Stimulated activated CD4-positive, alpha-beta T cell treated with anti-CD3 and anti-CD28 coated beads, Interleukin-2, amount 100 ng/mL, for 48 hours (primary cell): ENCODE measurements around the gene BBLN.
"Not testable (repeated sequence)": the region's sequence is repeated elsewhere in the genome, so short reads cannot be mapped to it uniquely, and the experiment has no call there.

Experiments
- DNase-seq, 2 donors: peaks; one replicate each; pipeline ENCODE4 v3.0.0-alpha.2; 2020

The BBLN gene

DNA sequence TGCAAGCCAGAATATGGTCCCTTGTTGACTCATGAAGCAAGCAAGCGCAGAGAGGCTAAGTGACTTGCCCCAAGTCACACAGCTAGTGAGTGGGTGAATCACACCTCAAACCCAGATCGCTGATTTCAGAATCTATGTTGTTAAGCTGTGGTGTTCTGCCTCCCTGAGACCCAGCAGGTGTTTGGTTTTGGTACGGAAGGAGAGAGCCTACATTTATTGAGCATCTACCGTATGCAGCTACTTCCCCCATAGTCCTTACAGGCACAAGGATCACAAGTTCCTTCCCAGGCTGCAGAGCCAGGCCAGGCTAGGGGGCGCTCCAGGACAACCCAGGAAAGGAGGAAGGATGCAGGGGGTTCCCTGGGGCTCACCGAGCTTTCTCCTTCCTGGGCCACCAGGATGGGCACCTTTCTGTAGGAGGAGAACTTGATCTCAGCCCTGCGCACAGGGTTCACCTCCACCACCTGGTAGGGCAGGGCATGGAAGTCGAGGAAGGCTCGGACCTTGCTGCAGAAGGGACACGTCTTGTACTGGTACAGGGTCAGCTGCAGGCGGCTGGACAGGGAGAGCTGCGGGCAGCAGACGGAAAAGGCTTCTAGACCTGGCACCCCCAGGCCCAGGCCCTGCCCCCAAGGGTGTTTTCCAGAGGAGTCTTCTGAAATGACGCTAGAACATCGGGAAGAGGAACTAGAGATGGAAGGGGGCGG is 35.0 kb upstream of the BBLN start:
- peak in 1 of 2 donors; percentile 44 for DNase-seq

GRCh38 chr9:128125580-128126354 is 34.3 kb upstream of the BBLN start:
- DNase-seq: no peak

- peak; percentile 71 to 73 for DNase-seq
These were observed 32.5 kb upstream of the BBLN start, which contains the start of gene PTGES2 for GRCh38 chr9:128127568-128127989. PTGES2 (minus strand) TSS chr9:128127729; CDS start chr9:128127717, 12 bp downstream.

DNA sequence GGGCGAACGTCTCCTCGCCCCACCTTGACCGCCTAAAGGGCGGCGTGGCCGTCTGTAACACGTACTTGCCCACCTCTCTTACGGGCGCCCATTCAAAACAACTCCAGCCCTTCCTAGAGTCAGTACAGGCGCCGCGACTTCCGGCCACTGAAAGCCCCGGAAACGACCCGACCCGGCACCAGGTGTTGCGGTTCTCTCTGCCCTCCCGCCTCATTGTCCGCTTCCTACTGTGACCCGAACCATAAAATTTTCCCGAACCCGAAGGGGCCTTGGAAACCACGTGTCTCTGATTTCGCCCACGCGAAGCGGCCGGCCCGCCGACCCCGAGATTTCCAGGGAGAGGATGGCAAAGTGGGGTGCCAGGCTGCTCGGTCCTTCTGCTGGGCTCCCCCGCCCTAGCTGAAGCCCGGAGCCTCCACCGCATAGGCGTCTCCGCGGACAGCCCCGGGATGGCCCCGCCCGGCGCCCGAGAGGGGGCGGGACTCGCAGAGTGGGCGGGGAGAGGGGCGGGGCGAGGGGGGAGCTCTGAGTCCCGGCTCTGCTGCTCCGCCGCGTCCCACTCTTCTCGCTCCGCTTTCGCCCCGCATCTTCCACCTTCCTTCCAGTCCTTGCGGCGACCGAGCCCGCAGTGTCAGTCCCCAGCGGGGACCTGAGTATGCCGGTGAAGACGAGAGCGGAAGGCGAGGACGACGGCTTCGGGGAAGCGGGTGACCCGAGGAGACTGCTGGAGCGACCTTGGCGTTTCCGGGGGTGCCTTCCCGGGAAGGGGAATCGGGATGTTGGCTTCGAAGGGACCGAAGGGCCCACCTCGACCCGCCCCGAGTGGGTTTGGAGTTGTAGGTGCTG is 31.9 kb upstream of the BBLN start:
- DNase-seq: peak; percentile 71 to 79

DNA sequence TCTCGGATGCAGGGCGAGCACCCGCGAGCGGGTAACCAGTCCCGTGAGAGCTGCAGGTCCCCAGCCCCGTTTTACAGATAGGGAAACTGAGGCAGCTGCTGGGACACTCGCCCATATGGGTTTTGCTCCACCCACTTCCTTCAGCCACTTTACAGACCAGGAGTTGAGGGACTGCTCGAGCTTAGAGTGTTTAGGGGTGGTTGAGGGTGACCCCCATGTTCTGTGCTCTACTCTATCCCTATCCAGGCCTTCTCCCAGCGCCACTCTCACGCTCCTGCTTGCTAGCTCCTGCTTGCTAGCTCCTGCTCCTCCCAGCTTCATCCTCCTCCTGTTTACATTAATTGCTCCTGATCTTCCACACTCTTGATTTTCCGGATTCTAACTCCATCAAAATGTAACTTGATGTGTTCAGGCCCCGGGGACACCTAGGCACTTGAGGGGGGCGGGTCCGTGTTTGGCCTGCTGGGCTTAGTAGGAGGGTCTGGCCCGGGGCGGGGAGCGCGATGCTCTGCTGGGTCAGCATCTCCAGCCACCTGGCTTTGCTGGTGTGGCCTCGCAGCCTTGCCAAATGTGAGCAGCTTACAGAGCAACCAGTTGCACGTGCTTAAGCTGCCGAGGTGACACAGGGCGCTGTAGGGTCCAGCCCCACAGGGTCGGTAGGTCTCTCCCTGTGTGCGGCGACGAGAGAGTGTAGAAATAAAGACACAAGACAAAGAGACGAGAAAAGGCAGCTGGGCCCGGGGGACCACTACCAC is 31.1 kb upstream of the BBLN start:
- DNase-seq: no peak

GRCh38 chr9:128129976-128130590 is 30.0 kb upstream of the BBLN start:
- DNase-seq: peak; percentile 43 to 48

GRCh38 chr9:128130651-128131050 is 29.4 kb upstream of the BBLN start:
- DNase-seq: not testable (repeated sequence)

DNA sequence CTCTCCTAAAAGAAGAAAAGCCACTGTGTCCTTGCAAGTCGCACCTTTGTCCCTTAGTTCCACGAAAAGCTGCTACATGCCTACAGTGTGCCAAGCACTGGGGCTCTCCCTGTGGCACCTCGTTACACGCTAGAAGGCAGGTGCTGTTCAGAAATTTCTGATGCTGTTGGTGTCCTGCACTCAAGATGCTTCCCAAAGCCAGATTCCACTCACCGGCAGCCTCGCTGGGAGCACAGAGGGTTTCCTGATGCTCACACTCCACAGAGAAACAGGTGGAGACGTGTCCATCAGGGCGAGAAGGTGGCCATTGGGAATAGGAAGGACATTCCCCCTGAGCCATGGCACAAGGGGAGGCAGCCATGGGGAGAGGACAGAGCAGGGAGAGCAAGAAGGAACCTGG is 28.7 kb upstream of the BBLN start:
- DNase-seq: not testable (repeated sequence)

- DNase-seq: not testable (repeated sequence)
These were observed 27.9 kb upstream of the BBLN start for GRCh38 chr9:128132139-128132538.

DNA sequence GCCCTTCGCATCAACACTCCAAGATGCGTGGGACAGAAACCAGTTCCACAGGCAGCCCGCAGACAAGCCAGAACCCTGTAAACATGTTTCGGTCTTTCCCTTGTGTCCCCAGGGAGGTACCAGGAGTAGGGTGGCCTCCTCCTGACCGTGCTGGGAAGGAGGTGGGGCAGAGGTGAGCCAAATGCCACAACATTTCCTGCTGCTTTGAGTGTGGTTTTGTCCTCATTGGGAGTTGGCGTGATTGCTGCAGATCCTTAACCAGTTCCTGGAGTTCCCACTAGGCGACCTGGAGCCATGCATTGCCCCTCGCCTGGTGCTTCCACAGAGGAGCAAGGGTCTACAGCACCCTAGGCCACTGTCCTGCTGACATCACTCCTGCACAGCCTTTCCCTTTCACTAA is 24.5 kb upstream of the BBLN start:
- DNase-seq: not testable (repeated sequence)

DNA sequence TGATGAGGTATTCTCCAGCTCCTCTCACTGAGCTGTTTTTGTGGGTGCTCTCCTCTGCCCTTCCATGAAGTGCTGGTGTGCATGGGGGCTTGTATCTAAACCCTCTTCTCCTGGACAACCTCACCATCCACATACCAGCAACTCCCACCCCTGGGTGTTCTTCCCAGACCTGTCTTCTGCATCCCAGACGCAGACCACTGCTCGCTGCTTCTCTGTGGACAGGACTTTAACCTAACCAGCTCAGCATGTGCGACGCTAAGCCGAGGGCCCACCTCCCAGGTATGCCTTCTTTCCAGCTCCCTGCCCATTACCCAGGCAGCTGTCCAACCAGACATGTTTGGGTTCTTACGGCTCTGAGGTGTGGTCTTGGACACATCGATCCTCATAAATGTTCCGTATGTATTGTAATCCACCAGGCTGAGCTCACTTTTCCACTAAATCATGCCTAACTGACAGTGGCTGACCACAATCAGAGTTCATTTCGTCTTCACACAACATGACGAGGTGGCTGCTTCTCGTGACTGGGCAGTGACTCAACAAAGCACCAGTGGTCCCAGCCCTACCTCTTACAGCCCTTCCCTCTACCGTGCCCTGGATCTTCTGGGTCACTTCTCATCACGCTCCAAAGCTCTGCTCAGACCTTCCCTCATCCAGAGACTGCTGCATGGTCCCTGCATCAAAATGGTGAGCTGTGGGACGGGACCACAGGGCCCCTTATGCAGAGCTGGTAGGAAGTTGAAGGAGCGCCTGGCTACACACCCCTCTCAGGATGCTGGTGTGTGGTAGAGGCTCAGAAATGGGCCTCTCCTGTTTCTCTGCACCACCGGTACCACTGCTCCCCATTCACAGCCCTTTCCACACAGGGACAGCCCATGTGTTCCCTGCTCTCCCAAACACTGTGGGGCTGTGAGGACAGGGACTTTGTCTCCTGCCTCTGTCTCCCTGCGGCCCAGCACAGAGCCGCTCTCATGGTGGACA is 23.0 kb upstream of the BBLN start:
- no peak for DNase-seq

- DNase-seq: no peak
These were observed 22.1 kb upstream of the BBLN start for GRCh38 chr9:128138001-128138400.

DNA sequence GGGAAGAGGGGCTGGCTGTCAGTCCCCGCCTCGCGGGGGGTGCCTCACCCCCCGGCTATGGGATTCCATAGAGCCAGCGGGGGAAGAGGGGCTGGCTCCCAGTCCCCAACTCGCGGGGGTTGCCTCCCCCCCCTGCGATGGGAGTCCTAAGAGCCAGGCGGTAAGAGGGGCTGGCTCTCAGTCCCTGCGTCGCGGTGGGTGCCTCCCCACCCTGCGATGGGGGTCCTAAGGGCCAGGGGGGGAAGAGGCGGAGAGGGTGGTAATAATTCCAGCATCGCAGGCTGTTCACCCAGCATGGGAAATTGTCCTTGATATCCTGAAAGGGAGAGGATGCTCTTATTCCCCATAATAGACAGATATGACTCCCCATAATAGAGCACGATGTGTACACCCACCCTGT is 20.4 kb upstream of the BBLN start:
- DNase-seq: no peak

DNA sequence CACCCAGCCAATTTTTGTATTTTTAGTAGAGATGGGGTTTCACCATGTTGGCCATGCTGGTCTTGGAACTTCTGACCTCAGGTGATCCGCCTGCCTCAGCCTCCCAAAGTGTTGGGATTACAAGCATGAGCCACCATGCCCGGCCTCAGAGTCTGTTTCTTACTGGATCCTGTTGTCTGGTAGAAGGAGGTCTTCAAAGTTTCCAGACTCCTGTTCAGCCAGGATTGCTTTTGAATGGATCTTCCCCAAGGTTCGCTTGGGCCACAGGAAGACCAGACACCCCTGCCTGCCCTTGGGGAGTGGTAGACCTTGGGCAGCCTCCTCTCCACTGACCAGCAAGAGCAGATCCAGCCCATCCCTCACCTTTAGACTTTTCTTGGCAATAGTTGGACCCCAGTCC is 18.5 kb upstream of the BBLN start:
- DNase-seq: no peak

- no peak for DNase-seq
These were observed 18.0 kb upstream of the BBLN start for GRCh38 chr9:128142061-128142460.

DNA sequence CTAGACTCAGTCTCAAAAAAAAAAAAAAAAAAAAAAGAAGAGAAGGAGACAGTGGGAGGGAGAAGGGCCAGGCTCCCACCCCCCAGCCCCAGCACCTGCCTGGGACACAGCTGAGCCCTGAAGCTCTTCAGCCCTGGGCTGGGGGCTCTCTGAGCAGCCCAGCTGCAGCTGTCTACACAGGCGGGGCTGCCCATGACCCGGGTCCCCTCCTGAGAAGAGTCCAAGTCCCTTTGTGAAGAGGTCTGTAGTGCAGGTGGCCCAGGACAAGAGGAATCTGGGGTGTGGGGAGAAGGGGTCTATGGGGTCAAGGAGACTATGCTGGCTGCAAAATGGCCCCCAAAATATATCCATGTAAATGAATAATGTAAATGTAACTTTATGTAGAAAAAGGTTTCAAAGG is 17.5 kb upstream of the BBLN start:
- DNase-seq: no peak

DNA sequence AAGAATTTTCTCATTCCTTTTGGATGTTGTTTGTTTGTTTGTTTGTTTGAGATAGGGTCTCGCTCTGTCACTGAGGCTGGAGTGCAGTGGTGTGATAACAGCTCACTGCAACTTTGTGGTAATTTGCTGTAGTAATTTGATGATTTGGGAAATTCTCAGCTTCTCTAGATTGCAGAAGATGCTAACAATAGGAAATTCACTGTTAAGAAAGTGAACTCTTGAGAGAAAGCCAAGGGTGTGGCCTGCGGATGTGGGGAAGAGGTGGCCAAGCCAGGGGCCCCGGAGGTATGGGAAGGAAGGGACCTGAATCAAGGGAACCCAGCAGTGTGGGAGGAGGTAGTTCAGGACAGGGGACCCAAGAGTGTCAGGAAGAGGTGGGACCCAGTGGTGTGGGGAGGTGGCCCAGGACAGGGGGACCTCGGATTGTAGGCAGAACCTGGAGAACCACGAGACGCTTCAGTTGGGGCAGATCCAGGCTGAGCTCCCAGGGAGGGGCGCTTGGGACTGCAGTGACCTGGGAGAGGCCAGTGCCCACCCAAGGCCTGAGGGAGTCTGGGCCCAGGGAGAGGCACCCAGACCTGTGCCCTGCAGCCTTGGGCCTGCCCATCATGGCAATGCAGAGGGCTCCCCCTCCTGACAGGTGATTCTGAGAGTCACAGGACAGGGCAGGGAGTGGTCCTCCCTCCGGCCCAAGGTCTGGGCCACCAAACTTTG is 16.4 kb upstream of the BBLN start:
- no peak for DNase-seq

GRCh38 chr9:128144239-128145181 is 15.6 kb upstream of the BBLN start:
- no peak for DNase-seq

- no peak for DNase-seq
These were observed 14.5 kb upstream of the BBLN start for GRCh38 chr9:128145536-128145935.
